Activated T-helper 1 cell treated with Interleukin-2 at 50 U/mL for 16 hours (primary cell): ENCODE measurements around the gene F8.
"Not testable (repeated sequence)": the region's sequence is repeated elsewhere in the genome, so short reads cannot be mapped to it uniquely, and the experiment has no call there.

Experiments
- DNase-seq: peaks from one replicate; pipeline ENCODE4 v3.0.0-alpha.2; 2020; ENCODE audit warnings: low read depth

Gene F8

GRCh38 chrX:154885057-154885456 lies 137.5 kb downstream of the F8 start:
- DNase-seq = not testable (repeated sequence)

GRCh38 chrX:154884069-154884468 lies 138.5 kb downstream of the F8 start:
- not testable (repeated sequence) for DNase-seq

- no peak for DNase-seq
Observed at GRCh38 chrX:154873329-154873728, 149.2 kb downstream of the F8 start.

GRCh38 chrX:154868522-154868921 lies 154.0 kb downstream of the F8 start:
- not testable (repeated sequence) for DNase-seq

- DNase-seq = no peak
Observed at GRCh38 chrX:154855256-154855655, 167.3 kb downstream of the F8 start.

- DNase-seq = no peak
Observed at GRCh38 chrX:154850957-154851611, 171.4 kb downstream of the F8 start.

GRCh38 chrX:154840856-154841255 lies 181.7 kb downstream of the F8 start:
- no peak for DNase-seq

- DNase-seq = no peak
Observed at GRCh38 chrX:154836163-154836562, 186.4 kb downstream of the F8 start.

- no peak for DNase-seq
Observed at GRCh38 chrX:154834562-154834961, 188.0 kb downstream of the F8 start, which contains the start of gene SMIM9. Gene SMIM9 (minus strand): TSS chrX:154834662. CDS start chrX:154830856, 3,806 bp downstream.

GRCh38 chrX:154833746-154834274 lies 188.7 kb downstream of the F8 start:
- no peak for DNase-seq

GRCh38 chrX:154829926-154830442 lies 192.5 kb downstream of the F8 start:
- no peak for DNase-seq

GRCh38 chrX:154829134-154829533 lies 193.4 kb downstream of the F8 start:
- DNase-seq = no peak

- DNase-seq = no peak
Observed at GRCh38 chrX:154828016-154828408, 194.5 kb downstream of the F8 start.

GRCh38 chrX:154827194-154828015 lies 195.1 kb downstream of the F8 start:
- no peak for DNase-seq

- not testable (repeated sequence) for DNase-seq
Observed at GRCh38 chrX:154825586-154825985, 196.9 kb downstream of the F8 start.

GRCh38 chrX:154824638-154825037 lies 197.9 kb downstream of the F8 start:
- no peak for DNase-seq

GRCh38 chrX:154822029-154822428 lies 200.5 kb downstream of the F8 start:
- DNase-seq = no peak

GRCh38 chrX:154821523-154821922 lies 201.0 kb downstream of the F8 start:
- no peak for DNase-seq

- DNase-seq = no peak
Observed at GRCh38 chrX:154819771-154820341, 202.7 kb downstream of the F8 start.

- DNase-seq = no peak
Observed at GRCh38 chrX:154818916-154819770, 203.4 kb downstream of the F8 start.

GRCh38 chrX:154817048-154817618 lies 205.4 kb downstream of the F8 start:
- not testable (repeated sequence) for DNase-seq
